ENCODE data around the gene PRKAR1A. TPM values are rescaled to one million over a fixed set of nuclear protein-coding genes. Genes with fewer than 3 reads are reported as not detected.
"Not testable (repeated sequence)": the region's sequence is repeated elsewhere in the genome, so short reads cannot be mapped to it uniquely, and the experiment has no call there.

The PRKAR1A gene
- total RNA-seq, result 403 and 572 TPM in 2 replicates

GRCh38 chr17:68512247-68512959 lies at the start of gene PRKAR1A:
PRKAR1A (plus strand) TSS chr17:68512430; CDS start chr17:68515400, 2,970 bp downstream.
- peak; percentile 97 for DNase-seq

GRCh38 chr17:68463211-68464019 lies 48.8 kb upstream of the PRKAR1A start:
- no peak for DNase-seq

- no peak for DNase-seq
Measured at GRCh38 chr17:68468334-68468733, 43.9 kb upstream of the PRKAR1A start.

GRCh38 chr17:68468788-68469187 lies 43.4 kb upstream of the PRKAR1A start:
- peak; percentile 37 for DNase-seq

GRCh38 chr17:68470961-68471360 lies 41.3 kb upstream of the PRKAR1A start:
- DNase-seq, result no peak

- DNase-seq, result no peak
Measured at GRCh38 chr17:68480885-68481284, 31.3 kb upstream of the PRKAR1A start.

GRCh38 chr17:68482576-68483041 lies 29.6 kb upstream of the PRKAR1A start:
- no peak for DNase-seq

- no peak for DNase-seq
Measured at GRCh38 chr17:68484458-68484857, 27.8 kb upstream of the PRKAR1A start.

GRCh38 chr17:68489919-68490318 lies 22.3 kb upstream of the PRKAR1A start:
- DNase-seq, result no peak

- no peak for DNase-seq
Measured at GRCh38 chr17:68491381-68492231, 20.6 kb upstream of the PRKAR1A start.

GRCh38 chr17:68492394-68493054 lies 19.7 kb upstream of the PRKAR1A start:
- DNase-seq, result not testable (repeated sequence)

- no peak for DNase-seq
Measured at GRCh38 chr17:68495081-68495480, 17.1 kb upstream of the PRKAR1A start.

- no peak for DNase-seq
Measured at GRCh38 chr17:68497885-68498319, 14.3 kb upstream of the PRKAR1A start.

GRCh38 chr17:68498479-68499326 lies 13.5 kb upstream of the PRKAR1A start:
- DNase-seq, result peak; percentile 34

GRCh38 chr17:68499587-68499986 lies 12.6 kb upstream of the PRKAR1A start:
- no peak for DNase-seq

- DNase-seq, result no peak
Measured at GRCh38 chr17:68501074-68501473, 11.2 kb upstream of the PRKAR1A start.

GRCh38 chr17:68505951-68506350 lies 6.3 kb upstream of the PRKAR1A start:
- DNase-seq, result no peak

- no peak for DNase-seq
Measured at GRCh38 chr17:68507576-68507975, 4.7 kb upstream of the PRKAR1A start.

GRCh38 chr17:68509141-68510057 lies 2.8 kb upstream of the PRKAR1A start:
- peak; percentile 77 for DNase-seq

GRCh38 chr17:68511254-68511670 lies 968 bp upstream of the PRKAR1A start:
- DNase-seq, result no peak

Data from dermis blood vessel endothelial cell (primary cell).